Middle frontal gyrus (tissue), 1 donor: ENCODE results near the gene SIGLEC10.
A peak's percentile ranks its signal among the peaks of the same experiment; 100 is the strongest.

Experiments used
- DNase-seq: peaks from one replicate; pipeline ENCODE4 v3.0.0-alpha.2; 2015; ENCODE audit warnings: low spot score; ENCODE audit errors: extremely low spot score

SIGLEC10 gene

DNA sequence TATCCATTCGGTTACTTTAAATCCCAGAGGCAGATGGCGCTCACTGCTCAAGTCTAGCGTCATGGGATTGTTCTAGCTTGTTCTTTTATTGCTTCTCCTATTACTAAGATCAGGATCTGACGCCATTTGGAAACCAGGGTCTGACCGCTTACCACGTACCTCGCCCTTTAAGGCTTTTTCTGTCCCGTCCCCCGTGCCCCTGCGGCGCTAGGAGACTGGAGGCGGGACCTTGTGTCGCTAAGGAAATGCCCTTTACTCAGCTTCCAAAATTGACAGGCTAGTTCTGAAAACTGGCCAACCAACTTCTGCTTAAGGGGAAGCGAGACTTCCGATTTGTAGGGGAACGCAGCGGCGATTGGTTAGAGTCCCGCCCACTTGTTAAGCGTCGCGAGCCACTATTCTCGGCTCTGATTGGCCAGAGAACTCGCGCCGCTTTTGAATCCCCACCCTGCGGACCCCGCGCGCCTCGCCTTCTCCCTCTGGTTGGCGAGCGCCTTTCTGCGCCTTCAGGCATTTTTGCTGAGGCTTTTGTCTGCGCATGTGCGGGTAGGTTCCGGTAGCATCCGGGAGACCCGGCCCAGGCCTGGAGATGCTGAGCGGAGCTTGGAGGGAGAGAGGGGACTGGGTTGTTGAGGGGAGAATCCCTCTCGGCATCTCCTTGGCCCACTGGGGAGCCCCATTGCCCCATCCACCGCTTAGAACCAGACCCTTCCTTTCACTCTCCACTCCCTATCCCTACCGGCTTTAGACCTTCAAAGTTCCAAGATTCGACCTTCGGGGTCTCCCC, 23.2 kb downstream of the SIGLEC10 start:
- DNase-seq = peak; percentile 92

- DNase-seq = no peak
These were observed 24.7 kb downstream of the SIGLEC10 start for GRCh38 chr19:51392701-51393100.

GRCh38 chr19:51391073-51391611, 26.3 kb downstream of the SIGLEC10 start:
- no peak for DNase-seq

GRCh38 chr19:51389143-51389542, 28.3 kb downstream of the SIGLEC10 start:
- no peak for DNase-seq

GRCh38 chr19:51387924-51388389, 29.5 kb downstream of the SIGLEC10 start, which contains the start of gene LIM2:
TSS of gene LIM2 (minus strand) at chr19:51387974. CDS start at chr19:51387443, 531 bp downstream.
- no peak for DNase-seq

GRCh38 chr19:51386882-51387520, 30.4 kb downstream of the SIGLEC10 start:
- DNase-seq = no peak

- no peak for DNase-seq
These were observed 35.4 kb downstream of the SIGLEC10 start for GRCh38 chr19:51382004-51382403.

- no peak for DNase-seq
These were observed 37.1 kb downstream of the SIGLEC10 start for GRCh38 chr19:51380379-51380778.

DNA sequence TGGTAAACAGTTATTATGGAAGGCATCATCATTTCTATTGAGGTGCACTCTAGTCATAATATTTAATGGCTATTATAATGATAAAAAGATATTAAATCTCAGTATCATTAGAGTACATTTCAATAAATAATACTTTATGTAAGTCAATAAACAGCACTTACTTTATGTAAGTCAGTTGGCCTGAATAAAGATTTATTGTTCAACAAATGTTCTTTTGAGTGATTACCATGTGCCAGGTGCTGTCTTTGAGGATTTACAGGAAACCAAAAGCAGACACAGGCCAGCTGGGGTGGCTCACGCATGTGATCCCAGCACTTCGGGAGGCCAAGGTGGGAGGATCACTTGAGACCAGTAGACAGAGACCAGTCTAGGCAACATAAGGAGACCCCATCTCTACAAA, 40.0 kb downstream of the SIGLEC10 start:
- DNase-seq = no peak

DNA sequence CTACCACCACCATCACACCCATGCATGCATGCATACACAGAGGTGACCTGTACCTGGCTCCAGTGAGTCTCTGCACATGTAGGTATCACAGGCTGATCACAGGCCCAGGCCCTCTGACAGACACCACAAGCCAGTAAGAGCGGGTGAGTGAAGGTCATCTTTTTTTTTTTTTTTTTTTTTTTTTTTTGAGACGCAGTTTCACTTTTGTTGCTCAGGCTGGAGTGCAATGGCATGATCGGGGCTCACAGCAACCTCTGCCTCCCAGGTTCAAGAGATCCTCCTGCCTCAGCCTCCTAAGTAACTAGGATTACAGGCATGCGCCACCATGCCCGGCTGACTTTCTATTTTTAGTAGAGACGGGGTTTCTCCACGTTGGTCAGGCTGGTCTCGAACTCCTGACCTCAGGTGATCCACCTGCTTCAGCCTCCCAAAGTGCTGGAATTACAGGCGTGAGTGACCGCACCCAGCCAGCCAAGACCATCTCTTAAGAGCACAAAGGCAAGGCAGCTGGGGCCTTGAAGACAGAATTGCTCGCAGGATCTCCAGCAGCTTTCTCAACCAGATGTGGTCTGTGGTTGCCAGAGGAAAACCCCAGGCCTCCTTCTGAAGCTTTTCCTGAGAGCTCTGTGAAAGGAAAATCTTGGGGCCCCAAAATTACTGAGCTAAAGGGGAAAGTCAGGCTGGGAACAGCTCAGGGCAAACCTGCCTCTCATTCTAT, 41.8 kb downstream of the SIGLEC10 start:
- no peak for DNase-seq

GRCh38 chr19:51372649-51373504, 44.6 kb downstream of the SIGLEC10 start, which contains the start of gene NKG7:
TSS of gene NKG7 (minus strand) at chr19:51372654. CDS start at chr19:51372535, 119 bp downstream.
- no peak for DNase-seq

GRCh38 chr19:51372021-51372648, 45.3 kb downstream of the SIGLEC10 start:
- no peak for DNase-seq

DNA sequence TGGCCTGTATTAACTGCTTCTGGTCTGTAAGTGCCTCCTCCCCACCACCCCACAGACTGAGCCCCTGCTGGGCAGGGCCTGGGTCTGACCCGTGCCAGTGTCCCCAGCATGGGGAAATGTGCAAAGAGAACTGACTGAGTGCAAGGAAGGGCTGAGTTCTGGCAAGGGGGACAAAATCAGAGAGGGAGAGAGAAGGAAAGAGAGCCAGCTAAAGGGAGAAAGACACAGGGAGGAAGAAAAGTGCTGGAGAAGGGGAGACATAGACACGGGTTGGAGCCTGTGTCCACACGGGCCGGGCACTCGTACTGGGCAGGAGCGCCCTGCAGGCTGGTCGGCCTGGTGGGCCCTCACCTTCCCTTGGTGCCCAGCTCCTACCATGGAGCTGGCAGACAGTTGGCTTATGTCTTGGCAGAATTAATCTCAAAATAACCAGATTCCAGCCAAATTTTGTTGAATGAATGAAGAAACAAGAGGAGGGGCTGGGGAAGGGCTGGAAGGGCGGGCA, 46.2 kb downstream of the SIGLEC10 start:
- DNase-seq = no peak

DNA sequence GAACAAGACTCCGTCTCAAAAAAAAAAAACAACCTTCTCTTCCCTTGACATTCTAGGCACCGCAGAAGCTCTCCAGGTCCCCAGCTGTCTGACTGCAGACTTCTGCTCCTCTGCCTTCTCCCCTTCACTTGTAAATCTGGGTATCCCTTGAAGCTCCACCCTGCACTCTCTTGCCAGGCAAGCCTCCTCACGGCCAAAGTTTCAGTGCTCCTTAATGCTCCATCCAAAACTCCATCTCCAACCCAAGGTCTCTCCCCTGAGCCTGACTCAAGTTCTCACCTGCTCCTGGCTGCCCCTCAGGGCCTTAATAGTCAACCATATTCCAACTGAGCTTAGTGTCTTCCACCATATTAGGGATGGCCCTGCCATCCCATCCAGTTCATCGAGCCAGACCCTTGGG, 47.2 kb downstream of the SIGLEC10 start:
- no peak for DNase-seq

GRCh38 chr19:51368366-51369282, 48.8 kb downstream of the SIGLEC10 start, which contains the start of gene CLDND2:
TSS of gene CLDND2 (minus strand) at chr19:51369003. CDS start at chr19:51368577, 426 bp downstream.
- no peak for DNase-seq

GRCh38 chr19:51367565-51368365, 49.7 kb downstream of the SIGLEC10 start:
- peak; percentile 89 for DNase-seq

DNA sequence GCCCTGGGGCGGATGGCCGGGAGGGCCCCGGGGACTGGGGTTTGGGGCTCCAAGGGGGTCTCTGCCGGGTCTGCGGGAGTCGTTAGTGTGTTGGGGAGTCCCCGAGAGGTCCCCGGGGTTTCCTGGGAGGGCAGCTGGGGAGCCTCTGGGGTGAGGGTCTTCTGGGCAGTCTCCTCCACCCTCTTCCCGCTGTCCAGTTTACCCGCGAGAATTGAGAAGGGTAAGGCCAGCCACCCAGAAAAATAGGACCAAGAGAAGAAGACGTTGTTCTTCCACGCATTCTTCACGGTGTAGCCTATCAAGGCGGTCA, 50.2 kb downstream of the SIGLEC10 start:
- DNase-seq = no peak
